Loucy (cell line): ENCODE data around the gene TMPRSS7.

Source experiments
- EZH2phosphoT487 ChIP-seq: fragments of 200-600 bp; IDR thresholded peaks from 2 replicates; pipeline ENCODE4 v1.6.1; 2018; ENCODE audit warnings: antibody characterized with exemption, mild to moderate bottlenecking, moderate library complexity, borderline replicate concordance
- TF ChIP-seq, protein P1 (sequence below): fragments of 200-600 bp; sonication (generic); conservative IDR thresholded peaks from 2 replicates; pipeline ENCODE4 v1.5.1; 2014; ENCODE audit warnings: mild to moderate bottlenecking, antibody characterized with exemption, low read length

- TF ChIP-seq, protein P1, sequence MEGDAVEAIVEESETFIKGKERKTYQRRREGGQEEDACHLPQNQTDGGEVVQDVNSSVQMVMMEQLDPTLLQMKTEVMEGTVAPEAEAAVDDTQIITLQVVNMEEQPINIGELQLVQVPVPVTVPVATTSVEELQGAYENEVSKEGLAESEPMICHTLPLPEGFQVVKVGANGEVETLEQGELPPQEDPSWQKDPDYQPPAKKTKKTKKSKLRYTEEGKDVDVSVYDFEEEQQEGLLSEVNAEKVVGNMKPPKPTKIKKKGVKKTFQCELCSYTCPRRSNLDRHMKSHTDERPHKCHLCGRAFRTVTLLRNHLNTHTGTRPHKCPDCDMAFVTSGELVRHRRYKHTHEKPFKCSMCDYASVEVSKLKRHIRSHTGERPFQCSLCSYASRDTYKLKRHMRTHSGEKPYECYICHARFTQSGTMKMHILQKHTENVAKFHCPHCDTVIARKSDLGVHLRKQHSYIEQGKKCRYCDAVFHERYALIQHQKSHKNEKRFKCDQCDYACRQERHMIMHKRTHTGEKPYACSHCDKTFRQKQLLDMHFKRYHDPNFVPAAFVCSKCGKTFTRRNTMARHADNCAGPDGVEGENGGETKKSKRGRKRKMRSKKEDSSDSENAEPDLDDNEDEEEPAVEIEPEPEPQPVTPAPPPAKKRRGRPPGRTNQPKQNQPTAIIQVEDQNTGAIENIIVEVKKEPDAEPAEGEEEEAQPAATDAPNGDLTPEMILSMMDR: no peak
- no peak for TF ChIP-seq EZH2phosphoT487
Observed at GRCh38 chr3:112117415-112117814, 82.9 kb downstream of the TMPRSS7 start.
